Activated naive CD8-positive, alpha-beta T cell treated with anti-CD3 and anti-CD28 coated beads, Interleukin-2, amount 50 U/mL, for 24 hours (primary cell): Measurements from ENCODE around the gene SSBP2.
"Not testable (repeated sequence)": the region's sequence is repeated elsewhere in the genome, so short reads cannot be mapped to it uniquely, and the experiment has no call there.

Experiments
- ATAC-seq: fragments of 150-1000 bp; cut with Tn5 transposase; one replicate; pipeline ENCODE4 v1.10.0; 2021
- DNase-seq: peaks from one replicate; pipeline ENCODE4 v3.0.0; 2021
- H3K27ac Mint-ChIP-seq: one replicate; pipeline ENCODE4 v1.8.0; 2021; ENCODE audit warnings: mild to moderate bottlenecking, mixed read lengths
- H3K27me3 Mint-ChIP-seq: one replicate; pipeline ENCODE4 v1.8.0; 2021; ENCODE audit warnings: mixed read lengths
- H3K36me3 Mint-ChIP-seq: one replicate; pipeline ENCODE4 v1.8.0; 2021; ENCODE audit warnings: low read depth, mixed read lengths
- H3K4me1 Mint-ChIP-seq: one replicate; pipeline ENCODE4 v1.8.0; 2021; ENCODE audit warnings: mixed read lengths
- H3K4me3 Mint-ChIP-seq: one replicate; pipeline ENCODE4 v1.8.0; 2021; ENCODE audit warnings: mild to moderate bottlenecking, moderate library complexity, mixed read lengths
- H3K9me3 Mint-ChIP-seq: one replicate; pipeline ENCODE4 v1.8.0; 2021; ENCODE audit warnings: mixed read lengths

SSBP2 gene

DNA sequence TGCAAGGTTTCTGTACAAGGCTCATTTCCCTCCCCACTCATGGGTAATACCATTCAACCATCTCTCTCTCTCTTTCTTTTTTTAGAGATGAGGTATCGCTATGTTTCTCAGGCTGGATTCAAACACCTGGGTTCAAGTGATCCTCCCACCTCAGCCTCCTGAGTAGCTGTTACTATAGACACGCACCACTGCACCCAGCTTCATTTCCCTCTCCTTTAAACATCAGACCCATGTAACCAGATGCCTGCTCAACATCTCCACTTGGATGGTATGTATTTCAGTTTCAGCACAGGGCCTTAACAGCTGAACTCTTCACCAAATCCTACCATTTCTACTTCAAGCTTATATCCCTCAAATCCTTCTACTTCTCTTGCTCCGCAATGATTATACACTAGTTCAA, 117.4 kb downstream of the SSBP2 start:
- peaks cover 11% of the 10 kb centered on the region for H3K36me3 Mint-ChIP-seq
- peaks cover 8% of the 10 kb centered on the region for H3K9me3 Mint-ChIP-seq
- H3K27ac Mint-ChIP-seq: no peak overlapping the region
- no peak overlapping the region for H3K4me3 Mint-ChIP-seq
- H3K27me3 Mint-ChIP-seq: no peaks in the 10 kb centered on the region
- no peak for DNase-seq
- H3K4me1 Mint-ChIP-seq: peaks cover 2% of the 10 kb centered on the region
- ATAC-seq: no peak

DNA sequence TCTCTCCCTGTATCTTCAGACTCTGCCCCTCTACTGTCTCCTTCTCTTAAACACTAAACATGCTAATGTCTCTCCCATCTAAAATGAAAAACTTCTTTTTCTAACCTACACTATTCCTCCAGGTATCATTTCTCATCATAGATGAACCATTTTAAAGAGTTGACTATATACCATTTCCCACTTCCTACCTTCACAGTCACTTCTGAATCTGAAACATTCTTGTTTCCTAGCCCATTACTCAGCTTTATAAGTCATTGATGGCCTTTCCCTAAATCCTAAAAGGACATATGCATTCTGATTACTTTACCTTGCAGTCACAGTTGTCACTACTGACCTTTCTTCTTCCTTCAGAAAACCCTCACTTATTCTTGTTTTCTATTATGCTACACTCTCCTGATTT, 118.2 kb downstream of the SSBP2 start:
- H3K4me3 Mint-ChIP-seq: no peak overlapping the region
- no peak overlapping the region for H3K27ac Mint-ChIP-seq
- no peaks in the 10 kb centered on the region for H3K27me3 Mint-ChIP-seq
- DNase-seq: no peak
- peaks cover 14% of the 10 kb centered on the region for H3K36me3 Mint-ChIP-seq
- peak; percentile 55 for ATAC-seq
- peaks cover 8% of the 10 kb centered on the region for H3K4me1 Mint-ChIP-seq
- H3K9me3 Mint-ChIP-seq: peaks cover 8% of the 10 kb centered on the region

DNA sequence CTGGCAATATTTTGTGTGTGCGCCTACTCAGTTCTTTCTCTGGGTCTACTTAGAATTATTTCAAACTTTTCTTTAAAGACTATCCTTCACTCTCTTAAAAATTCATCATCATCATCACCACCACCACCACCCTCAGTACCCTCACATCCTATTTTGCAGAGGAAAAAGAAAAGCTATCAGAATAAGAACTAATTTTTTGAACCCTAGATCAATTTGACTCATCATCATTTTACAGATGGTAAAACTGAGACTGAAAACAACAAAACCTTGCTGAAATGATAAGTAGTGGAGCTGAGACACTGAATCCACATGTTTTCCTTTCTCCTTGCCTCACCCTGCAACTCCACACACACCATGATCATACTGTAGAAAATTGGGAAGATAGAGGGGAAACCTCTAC, 119.3 kb downstream of the SSBP2 start:
- H3K4me1 Mint-ChIP-seq: peaks cover 8% of the 10 kb centered on the region
- ATAC-seq (no peak), DNase-seq (no peak)
- H3K36me3 Mint-ChIP-seq: peaks cover 14% of the 10 kb centered on the region
- H3K9me3 Mint-ChIP-seq: peaks cover 8% of the 10 kb centered on the region
- no peaks in the 10 kb centered on the region for H3K27me3 Mint-ChIP-seq
- H3K27ac Mint-ChIP-seq: no peak overlapping the region
- no peak overlapping the region for H3K4me3 Mint-ChIP-seq

DNA sequence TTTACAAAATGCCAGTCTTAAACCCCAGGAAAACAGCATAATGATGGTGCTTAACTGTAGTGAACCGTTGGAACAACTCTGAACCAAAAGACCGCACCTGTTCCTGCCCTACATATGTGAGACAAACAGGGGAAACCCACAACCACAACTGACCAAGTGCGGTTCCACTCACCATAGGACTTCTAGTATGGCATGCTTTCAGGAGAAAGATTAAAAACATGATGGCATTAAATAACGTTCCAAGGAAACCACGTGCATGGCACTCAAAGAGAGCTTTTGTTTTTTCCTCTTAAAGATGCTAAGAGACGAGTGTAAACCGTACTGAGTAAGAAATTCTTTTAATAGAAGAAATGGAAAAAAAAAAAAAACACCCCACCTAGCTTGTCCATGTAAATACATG, 119.8 kb downstream of the SSBP2 start:
- ATAC-seq (peak; percentile 72), DNase-seq (peak; percentile 45)
- H3K9me3 Mint-ChIP-seq: peaks cover 8% of the 10 kb centered on the region
- no peaks in the 10 kb centered on the region for H3K27me3 Mint-ChIP-seq
- H3K4me3 Mint-ChIP-seq: peak overlapping the region; percentile 6
- H3K27ac Mint-ChIP-seq: no peak overlapping the region
- peaks cover 8% of the 10 kb centered on the region for H3K4me1 Mint-ChIP-seq
- peaks cover 14% of the 10 kb centered on the region for H3K36me3 Mint-ChIP-seq

DNA sequence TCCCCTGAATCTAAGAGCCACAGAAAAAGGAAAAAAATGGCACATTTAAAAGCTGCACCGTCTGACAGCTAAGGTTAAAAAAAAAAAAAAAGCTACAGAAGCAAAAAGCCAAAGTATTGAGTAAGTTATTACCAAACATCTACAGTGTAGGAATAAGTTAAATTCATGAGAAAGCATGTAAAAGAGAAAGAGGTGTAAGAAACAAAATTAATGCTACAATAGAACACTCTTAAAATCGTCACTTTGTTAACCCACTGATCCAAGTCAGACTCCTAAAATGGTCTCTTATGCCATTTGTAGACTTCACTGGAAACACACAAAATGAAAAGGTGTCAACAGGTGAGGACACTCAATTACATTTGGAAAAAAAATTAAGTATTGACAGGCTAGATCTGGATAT, 120.2 kb downstream of the SSBP2 start:
- Mint-ChIP-seq H3K4me1 (peaks cover 8% of the 10 kb centered on the region), H3K36me3 (peaks cover 14% of the 10 kb centered on the region), H3K4me3 (no peak overlapping the region), H3K9me3 (peaks cover 8% of the 10 kb centered on the region), H3K27me3 (no peaks in the 10 kb centered on the region), H3K27ac (no peak overlapping the region)
- ATAC-seq (no peak), DNase-seq (no peak)

DNA sequence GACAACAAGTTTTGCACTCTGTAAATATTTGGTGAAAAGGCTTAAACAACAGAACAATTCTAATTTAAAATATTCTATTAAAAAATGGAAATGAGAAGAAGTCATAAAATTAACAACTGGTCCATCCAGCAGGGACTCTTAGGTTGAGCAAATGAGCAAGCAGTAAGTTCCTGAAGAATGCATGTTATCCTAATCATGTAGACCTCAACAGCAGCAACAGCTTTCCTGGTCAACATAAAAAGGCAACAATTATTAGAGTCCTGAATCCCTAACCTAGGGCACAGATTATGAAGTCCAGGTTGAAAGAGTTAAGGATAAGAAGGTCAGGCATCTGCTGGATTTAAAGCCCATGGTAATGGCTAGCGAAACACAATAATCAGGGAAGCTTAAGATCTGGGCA, 120.9 kb downstream of the SSBP2 start:
- peaks cover 8% of the 10 kb centered on the region for H3K4me1 Mint-ChIP-seq
- no peak for DNase-seq
- H3K9me3 Mint-ChIP-seq: peaks cover 8% of the 10 kb centered on the region
- no peak for ATAC-seq
- H3K36me3 Mint-ChIP-seq: peaks cover 14% of the 10 kb centered on the region
- H3K27me3 Mint-ChIP-seq: no peaks in the 10 kb centered on the region
- no peak overlapping the region for H3K27ac Mint-ChIP-seq
- no peak overlapping the region for H3K4me3 Mint-ChIP-seq

DNA sequence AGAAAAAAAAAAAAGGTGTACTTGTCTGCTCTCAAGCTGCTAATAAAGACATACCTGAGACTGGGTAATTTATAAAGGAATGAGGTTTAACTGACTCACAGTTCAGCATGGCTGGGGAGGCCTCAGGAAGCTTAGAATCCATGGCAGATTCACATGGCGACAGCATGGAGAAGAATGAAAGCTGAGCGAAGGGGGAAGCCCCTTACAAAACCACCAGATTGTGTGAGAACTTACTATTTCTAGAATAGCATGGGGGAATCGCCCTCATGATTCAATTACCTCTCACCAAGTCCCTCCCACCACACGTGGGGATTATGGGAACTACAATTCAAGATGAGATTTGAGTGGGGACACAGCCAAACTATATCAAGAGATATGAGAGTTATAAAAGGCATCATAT, 122.8 kb downstream of the SSBP2 start:
- not testable (repeated sequence) for H3K27me3 Mint-ChIP-seq, H3K4me1 Mint-ChIP-seq, H3K9me3 Mint-ChIP-seq, H3K4me3 Mint-ChIP-seq, H3K27ac Mint-ChIP-seq
- H3K36me3 Mint-ChIP-seq: peaks cover 14% of the 10 kb centered on the region
- ATAC-seq (peak; percentile 53), DNase-seq (peak; percentile 6)

DNA sequence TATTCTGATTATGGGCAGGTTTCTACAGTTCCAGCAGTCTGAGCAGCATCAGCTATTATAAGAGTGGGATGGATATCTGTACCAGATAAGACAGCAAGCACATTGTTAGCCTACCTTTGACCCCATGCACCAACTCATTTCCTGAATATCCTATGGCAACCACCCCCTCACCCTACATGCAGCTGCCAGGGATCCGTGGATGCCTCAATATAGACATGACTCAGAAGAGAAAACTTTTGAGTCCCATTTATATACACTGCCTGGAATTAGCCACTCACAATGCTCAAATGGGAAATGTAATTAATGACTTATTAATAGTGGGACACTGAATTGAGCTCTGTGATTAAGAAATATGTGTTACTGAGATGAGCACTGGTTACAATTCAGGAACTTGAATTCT, 124.4 kb downstream of the SSBP2 start:
- peaks cover 8% of the 10 kb centered on the region for H3K9me3 Mint-ChIP-seq
- no peak overlapping the region for H3K4me3 Mint-ChIP-seq
- no peak overlapping the region for H3K27ac Mint-ChIP-seq
- no peaks in the 10 kb centered on the region for H3K27me3 Mint-ChIP-seq
- ATAC-seq: no peak
- H3K36me3 Mint-ChIP-seq: peaks cover 19% of the 10 kb centered on the region
- no peak for DNase-seq
- peaks cover 8% of the 10 kb centered on the region for H3K4me1 Mint-ChIP-seq

DNA sequence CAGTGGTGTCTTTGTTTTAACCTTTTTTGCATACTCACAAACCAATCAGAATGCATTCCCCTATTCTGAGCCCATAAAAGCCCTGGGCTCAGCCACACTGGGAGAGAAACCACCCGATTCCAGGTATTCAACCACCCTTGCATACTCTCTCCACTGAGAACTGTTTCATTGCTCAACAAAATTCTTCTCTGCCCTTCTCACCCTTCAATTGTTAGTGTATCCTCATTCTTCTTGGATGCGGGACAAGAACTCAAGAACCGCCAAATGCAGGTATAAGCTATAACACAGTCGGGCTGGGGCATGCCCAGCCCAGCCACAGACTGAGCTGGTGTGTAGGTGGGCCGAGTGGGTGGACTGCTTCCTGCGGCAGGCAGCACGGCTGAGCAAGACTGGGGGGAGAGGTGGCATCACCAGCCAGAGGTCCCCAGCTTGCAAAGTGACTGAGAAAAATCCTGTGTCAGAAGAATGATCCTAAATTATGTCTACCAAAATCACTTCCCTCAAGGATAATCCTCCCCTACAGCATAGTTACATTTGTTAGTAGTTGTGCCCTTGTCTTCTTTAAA, 141.0 kb downstream of the SSBP2 start:
- ATAC-seq: no peak
- Mint-ChIP-seq H3K9me3 (peaks cover 4% of the 10 kb centered on the region), H3K27ac (no peak overlapping the region), H3K4me3 (no peak overlapping the region), H3K27me3 (no peaks in the 10 kb centered on the region), H3K36me3 (peaks cover 28% of the 10 kb centered on the region), H3K4me1 (no peaks in the 10 kb centered on the region)
- no peak for DNase-seq

DNA sequence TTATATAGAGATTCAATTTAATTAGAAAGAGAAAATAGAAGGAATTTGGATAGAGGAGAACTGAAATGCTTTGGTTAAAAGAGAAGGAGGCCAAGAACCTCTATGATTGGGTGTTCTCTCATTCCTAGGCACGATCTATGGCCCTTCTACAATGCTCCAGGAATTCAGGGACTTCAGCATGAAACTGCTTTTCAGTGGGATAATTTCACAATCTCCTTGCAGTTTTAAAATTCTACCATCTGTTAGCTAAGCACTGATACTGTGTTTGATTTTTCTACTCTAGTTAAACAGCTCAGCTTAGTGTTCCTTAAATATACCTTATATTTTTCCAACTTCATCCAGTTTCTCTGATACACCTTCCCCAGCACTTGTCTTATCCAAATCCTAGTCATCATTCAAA, 141.9 kb downstream of the SSBP2 start:
- Mint-ChIP-seq H3K36me3 (peaks cover 23% of the 10 kb centered on the region), H3K27me3 (no peaks in the 10 kb centered on the region), H3K4me3 (no peak overlapping the region), H3K9me3 (peaks cover 4% of the 10 kb centered on the region), H3K27ac (no peak overlapping the region), H3K4me1 (peaks cover 4% of the 10 kb centered on the region)
- DNase-seq: no peak
- ATAC-seq: no peak

DNA sequence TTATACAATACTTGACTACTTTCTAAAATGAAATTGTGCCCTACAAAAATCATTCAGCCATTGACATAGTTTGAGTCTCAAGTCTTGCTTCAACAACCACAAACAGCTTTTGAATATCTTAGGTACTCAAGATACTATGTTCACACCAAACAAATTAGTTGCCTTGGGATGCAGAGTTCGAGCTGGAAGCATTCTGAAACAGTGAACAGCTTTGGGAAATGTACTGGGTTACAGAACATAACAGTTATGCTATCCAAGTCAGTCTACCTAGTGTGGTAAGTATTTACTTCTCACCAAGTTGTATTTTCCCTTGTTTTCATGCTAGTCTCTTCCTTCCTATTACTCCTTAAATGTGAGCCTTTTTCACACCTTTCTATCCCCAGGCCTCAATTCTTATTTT, 143.2 kb downstream of the SSBP2 start:
- no peaks in the 10 kb centered on the region for H3K27me3 Mint-ChIP-seq
- no peak for DNase-seq
- ATAC-seq: no peak
- H3K4me1 Mint-ChIP-seq: peaks cover 4% of the 10 kb centered on the region
- H3K27ac Mint-ChIP-seq: no peak overlapping the region
- peaks cover 16% of the 10 kb centered on the region for H3K36me3 Mint-ChIP-seq
- no peak overlapping the region for H3K4me3 Mint-ChIP-seq
- peaks cover 4% of the 10 kb centered on the region for H3K9me3 Mint-ChIP-seq

DNA sequence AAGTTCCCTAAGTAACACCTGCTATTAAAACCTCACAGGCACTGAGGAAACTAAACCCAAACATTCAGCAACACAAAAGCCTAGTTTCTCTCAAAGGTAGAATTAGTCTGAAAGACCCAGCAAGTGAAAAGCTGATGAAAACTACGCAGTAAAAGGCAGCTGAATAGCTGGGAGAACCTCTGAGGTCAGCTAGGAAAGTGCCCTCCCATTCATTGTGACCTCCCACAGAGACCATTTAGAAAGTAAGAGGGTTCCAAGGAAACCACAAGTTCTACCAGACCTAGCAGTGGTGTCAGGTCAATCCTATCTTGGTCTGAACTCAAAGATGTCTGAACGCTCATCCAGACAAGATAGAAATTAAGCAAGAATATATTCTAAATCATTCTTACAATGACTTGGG, 144.7 kb downstream of the SSBP2 start:
- peaks cover 7% of the 10 kb centered on the region for H3K4me1 Mint-ChIP-seq
- peaks cover 4% of the 10 kb centered on the region for H3K9me3 Mint-ChIP-seq
- H3K27me3 Mint-ChIP-seq: no peaks in the 10 kb centered on the region
- no peak overlapping the region for H3K4me3 Mint-ChIP-seq
- DNase-seq (no peak), ATAC-seq (no peak)
- no peak overlapping the region for H3K27ac Mint-ChIP-seq
- peaks cover 15% of the 10 kb centered on the region for H3K36me3 Mint-ChIP-seq

DNA sequence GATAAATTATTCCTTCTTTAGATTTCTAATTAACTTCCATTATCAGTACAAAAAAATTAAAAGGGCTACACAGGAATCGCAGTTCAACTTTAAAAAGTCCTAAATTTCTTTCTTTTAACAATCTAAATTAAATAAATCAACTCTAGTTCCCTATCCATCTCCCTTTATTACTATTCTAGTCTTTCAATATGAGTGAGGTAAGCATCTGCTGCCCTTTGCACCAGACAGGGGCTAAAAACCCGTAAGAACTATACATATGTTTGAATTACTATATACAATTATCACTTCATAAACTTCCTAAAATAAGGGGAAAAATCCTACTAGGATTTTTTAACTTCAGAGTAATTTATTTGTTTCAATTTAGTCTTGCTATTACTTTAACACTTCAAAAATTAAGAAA, 145.6 kb downstream of the SSBP2 start:
- no peak for ATAC-seq
- H3K27ac Mint-ChIP-seq: no peak overlapping the region

DNA sequence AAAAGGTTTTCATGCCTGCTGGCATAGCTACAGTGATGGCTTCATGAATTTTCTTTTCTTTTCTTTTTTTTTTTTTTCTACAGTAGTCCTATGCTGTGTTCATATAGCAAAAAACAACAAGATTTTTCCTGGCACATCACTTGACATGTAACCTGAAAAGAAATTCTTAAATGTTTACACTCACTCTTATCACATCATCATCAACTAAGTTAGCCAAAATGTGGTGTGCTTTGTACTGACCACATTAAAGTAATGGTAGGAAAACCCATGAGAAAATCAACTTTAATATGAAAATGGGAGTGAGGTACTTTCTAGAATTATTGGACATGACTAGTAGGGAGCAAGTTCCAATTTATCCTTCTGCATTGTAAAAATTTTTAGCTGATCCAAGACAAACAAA, 146.7 kb downstream of the SSBP2 start:
- no peak overlapping the region for H3K27ac Mint-ChIP-seq
- no peaks in the 10 kb centered on the region for H3K27me3 Mint-ChIP-seq
- peaks cover 5% of the 10 kb centered on the region for H3K36me3 Mint-ChIP-seq
- ATAC-seq (no peak), DNase-seq (no peak)
- H3K9me3 Mint-ChIP-seq: no peaks in the 10 kb centered on the region
- no peak overlapping the region for H3K4me3 Mint-ChIP-seq
- peaks cover 7% of the 10 kb centered on the region for H3K4me1 Mint-ChIP-seq

More for the DNA sequence above, 145.6 kb downstream of the SSBP2 start:
- Mint-ChIP-seq H3K9me3 (peaks cover 4% of the 10 kb centered on the region), H3K4me1 (peaks cover 7% of the 10 kb centered on the region), H3K27me3 (no peaks in the 10 kb centered on the region), H3K4me3 (no peak overlapping the region), H3K36me3 (peaks cover 11% of the 10 kb centered on the region)
- no peak for DNase-seq

DNA sequence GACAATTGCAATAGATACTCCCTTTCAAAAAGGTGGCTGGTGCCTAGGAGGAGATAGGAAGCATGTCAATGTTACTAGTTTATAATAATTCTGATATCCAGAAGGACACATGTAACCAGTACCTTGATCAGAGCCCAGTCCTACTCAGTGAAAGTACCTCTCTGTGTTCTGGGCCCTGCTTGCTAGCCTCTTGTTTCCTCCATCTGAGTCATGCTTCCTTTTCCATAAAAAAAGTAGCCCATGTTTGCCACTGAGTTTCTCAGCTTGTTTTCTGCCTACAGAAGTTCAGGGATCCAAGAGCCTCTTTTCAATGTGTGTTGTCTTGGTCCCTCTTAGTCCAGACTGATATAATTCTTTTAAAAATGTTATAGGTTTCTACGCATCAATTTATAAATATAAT, 149.0 kb downstream of the SSBP2 start:
- H3K27ac Mint-ChIP-seq: no peak overlapping the region
- H3K4me3 Mint-ChIP-seq: no peak overlapping the region
- no peak for ATAC-seq
- no peaks in the 10 kb centered on the region for H3K9me3 Mint-ChIP-seq
- H3K4me1 Mint-ChIP-seq: peaks cover 7% of the 10 kb centered on the region
- peaks cover 19% of the 10 kb centered on the region for H3K36me3 Mint-ChIP-seq
- DNase-seq: no peak
- H3K27me3 Mint-ChIP-seq: no peaks in the 10 kb centered on the region

DNA sequence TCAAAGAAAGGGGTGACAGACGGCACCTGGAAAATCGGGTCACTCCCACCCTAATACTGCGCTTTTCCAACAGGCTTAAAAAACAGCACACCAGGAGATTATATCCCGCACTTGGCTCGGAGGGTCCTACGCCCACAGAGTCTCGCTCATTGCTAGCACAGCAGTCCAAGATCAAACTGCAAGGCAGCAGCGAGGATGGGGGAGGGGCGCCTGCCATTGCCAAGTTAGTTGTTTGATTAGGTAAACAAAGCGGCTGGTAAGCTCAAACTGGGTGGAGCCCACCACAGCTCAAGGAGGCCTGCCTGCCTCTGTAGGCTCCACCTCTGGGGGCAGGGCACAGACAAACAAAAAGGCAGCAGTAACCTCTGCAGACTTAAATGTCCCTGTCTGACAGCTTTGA, 158.8 kb downstream of the SSBP2 start:
- not testable (repeated sequence) for ATAC-seq, H3K4me3 Mint-ChIP-seq
- peaks cover 28% of the 10 kb centered on the region for H3K36me3 Mint-ChIP-seq

More for the DNA sequence above, 158.8 kb downstream of the SSBP2 start:
- not testable (repeated sequence) for H3K27me3 Mint-ChIP-seq, DNase-seq, H3K27ac Mint-ChIP-seq
- Mint-ChIP-seq H3K4me1 (peaks cover 13% of the 10 kb centered on the region), H3K9me3 (peaks cover 18% of the 10 kb centered on the region)
